ENCODE results near the gene CCND2.

The CCND2 gene

DNA sequence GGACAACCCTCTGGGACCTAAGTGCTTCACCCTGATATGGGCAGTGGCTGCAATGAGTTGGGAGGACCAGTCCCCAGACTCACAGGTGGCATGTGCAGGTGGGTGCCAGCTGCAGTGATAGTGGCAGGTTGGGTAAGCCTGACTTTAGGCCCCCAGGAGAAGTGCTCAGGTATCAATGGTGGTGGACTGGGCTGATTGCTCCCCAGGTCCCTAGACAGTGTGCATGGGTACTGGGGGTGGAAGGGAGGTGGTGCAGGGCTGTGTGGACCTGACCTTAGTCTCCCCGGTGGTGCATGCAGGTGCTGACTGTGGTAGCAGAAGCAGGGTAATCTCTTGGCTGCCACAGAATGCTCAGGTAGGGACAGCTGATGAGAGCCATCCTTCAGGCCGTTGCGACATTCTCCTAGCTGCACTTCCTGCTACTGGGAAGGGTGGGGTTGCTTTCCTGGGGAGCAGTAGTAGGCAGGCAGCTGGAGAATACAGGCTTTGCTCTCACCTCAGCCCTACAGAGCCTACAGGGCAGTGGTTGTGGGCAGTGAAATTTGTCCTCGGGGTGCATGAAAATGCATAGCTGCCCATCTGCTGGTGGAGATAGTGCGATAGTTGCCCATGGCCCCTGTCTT, 33.3 kb upstream of the CCND2 start:
- Histone ChIP-seq H3K79me2 (ENCODE audit: control insufficient read depth, insufficient read depth, low read length, poor library complexity) (no peaks in the 10 kb centered on the region), H3K79me1 (ENCODE audit: low read length) (no peaks in the 10 kb centered on the region), H4K8ac (ENCODE audit: low read depth, low read length) (no peak overlapping the region), H2BK120ac (ENCODE audit: insufficient read depth, low read length, poor library complexity) (no peak overlapping the region), H3K9me3 (ENCODE audit: insufficient read depth, low read depth, low read length) (no peaks in the 10 kb centered on the region), H4K91ac (ENCODE audit: low read depth, low read length) (no peak overlapping the region), H3K14ac (ENCODE audit: low read length) (no peak overlapping the region), H3K4ac (ENCODE audit: low read depth, low read length) (no peak overlapping the region), H3K27ac (ENCODE audit: low read depth, low read length) (no peak overlapping the region), H3K36me3 (ENCODE audit: control insufficient read depth in 1 of 2, insufficient read depth in 2 of 2, low read length in 2 of 2) (no peaks in the 10 kb centered on the region), H3K23ac (ENCODE audit: low read length) (no peak overlapping the region), H2AK5ac (ENCODE audit: low read length) (no peak overlapping the region), H3K4me2 (ENCODE audit: low read length) (no peak overlapping the region), H2BK12ac (ENCODE audit: low read length) (no peak overlapping the region), H2BK5ac (ENCODE audit: low read depth, low read length, poor library complexity) (no peak overlapping the region), H4K12ac (ENCODE audit: low read depth, low read length) (no peak overlapping the region), H3K27me3 (ENCODE audit: insufficient read depth, low read length) (no peaks in the 10 kb centered on the region), H3K4me1 (ENCODE audit: control insufficient read depth in 1 of 2, insufficient read depth in 2 of 2, low read length in 2 of 2) (no peaks in the 10 kb centered on the region), H3K18ac (ENCODE audit: low read length) (no peak overlapping the region), H3K9ac (ENCODE audit: low read length) (no peak overlapping the region), H3K4me3 (ENCODE audit: low read depth, low read length) (no peak overlapping the region), H2AFZ (ENCODE audit: insufficient read depth, low read length, poor library complexity) (no peak overlapping the region)
- no peak for DNase-seq
- no CpG with 5 or more reads among the region's 5 CpGs for WGBS (ENCODE audit: extremely low coverage, insufficient coverage, insufficient read length)

DNA sequence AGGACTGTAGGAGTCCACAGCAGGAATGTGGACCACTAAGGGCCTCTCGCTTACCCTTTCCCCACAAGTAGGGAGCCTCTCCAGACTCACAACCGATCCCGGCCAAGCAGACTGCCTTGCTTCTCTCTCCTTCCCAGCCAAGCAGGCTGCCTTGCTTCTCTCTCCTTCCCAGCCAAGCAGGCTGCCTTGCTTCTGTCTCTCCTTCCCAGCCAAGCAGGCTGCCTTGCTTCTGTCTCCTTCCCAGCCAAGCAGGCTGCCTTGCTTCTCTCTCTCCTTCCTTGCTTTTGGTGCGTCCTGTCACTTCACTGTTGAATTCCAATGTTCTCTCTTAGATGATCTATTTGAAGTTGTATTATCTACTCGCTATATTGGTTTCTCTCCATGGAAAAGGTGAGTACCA, 32.6 kb upstream of the CCND2 start:
- no peak for DNase-seq
- H3K4ac ChIP-seq (ENCODE audit: low read depth, low read length): no peak overlapping the region
- no peaks in the 10 kb centered on the region for H3K9me3 ChIP-seq (ENCODE audit: insufficient read depth, low read depth, low read length)
- no CpG with 5 or more reads among the region's 5 CpGs for WGBS (ENCODE audit: extremely low coverage, insufficient coverage, insufficient read length)
- no peak overlapping the region for H3K9ac ChIP-seq (ENCODE audit: low read length)
- H4K12ac ChIP-seq (ENCODE audit: low read depth, low read length): no peak overlapping the region
- no peak overlapping the region for H3K23ac ChIP-seq (ENCODE audit: low read length)
- no peaks in the 10 kb centered on the region for H3K79me2 ChIP-seq (ENCODE audit: control insufficient read depth, insufficient read depth, low read length, poor library complexity)
- no peaks in the 10 kb centered on the region for H3K27me3 ChIP-seq (ENCODE audit: insufficient read depth, low read length)
- no peak overlapping the region for H2BK12ac ChIP-seq (ENCODE audit: low read length)
- H2AFZ ChIP-seq (ENCODE audit: insufficient read depth, low read length, poor library complexity): no peak overlapping the region
- H3K79me1 ChIP-seq (ENCODE audit: low read length): no peaks in the 10 kb centered on the region
- no peak overlapping the region for H3K4me3 ChIP-seq (ENCODE audit: low read depth, low read length)
- no peak overlapping the region for H2BK120ac ChIP-seq (ENCODE audit: insufficient read depth, low read length, poor library complexity)
- H3K27ac ChIP-seq (ENCODE audit: low read depth, low read length): no peak overlapping the region
- no peak overlapping the region for H3K14ac ChIP-seq (ENCODE audit: low read length)
- no peaks in the 10 kb centered on the region for H3K4me1 ChIP-seq (ENCODE audit: control insufficient read depth in 1 of 2, insufficient read depth in 2 of 2, low read length in 2 of 2)
- H2AK5ac ChIP-seq (ENCODE audit: low read length): no peak overlapping the region
- H4K91ac ChIP-seq (ENCODE audit: low read depth, low read length): no peak overlapping the region
- no peak overlapping the region for H3K4me2 ChIP-seq (ENCODE audit: low read length)
- no peak overlapping the region for H2BK5ac ChIP-seq (ENCODE audit: low read depth, low read length, poor library complexity)
- H4K8ac ChIP-seq (ENCODE audit: low read depth, low read length): no peak overlapping the region
- H3K36me3 ChIP-seq (ENCODE audit: control insufficient read depth in 1 of 2, insufficient read depth in 2 of 2, low read length in 2 of 2): no peaks in the 10 kb centered on the region
- no peak overlapping the region for H3K18ac ChIP-seq (ENCODE audit: low read length)

- H3K4me3 ChIP-seq (ENCODE audit: low read depth, low read length): no peak overlapping the region
- no peak overlapping the region for H3K4me2 ChIP-seq (ENCODE audit: low read length)
- H2BK12ac ChIP-seq (ENCODE audit: low read length): no peak overlapping the region
- no peak overlapping the region for H3K27ac ChIP-seq (ENCODE audit: low read depth, low read length)
- DNase-seq: no peak
- H4K12ac ChIP-seq (ENCODE audit: low read depth, low read length): no peak overlapping the region
- H3K23ac ChIP-seq (ENCODE audit: low read length): no peak overlapping the region
- no peaks in the 10 kb centered on the region for H3K4me1 ChIP-seq (ENCODE audit: control insufficient read depth in 1 of 2, insufficient read depth in 2 of 2, low read length in 2 of 2)
- no CpG with 5 or more reads among the region's 4 CpGs for WGBS (ENCODE audit: extremely low coverage, insufficient coverage, insufficient read length)
- no peak overlapping the region for H2BK5ac ChIP-seq (ENCODE audit: low read depth, low read length, poor library complexity)
- H2AK5ac ChIP-seq (ENCODE audit: low read length): no peak overlapping the region
- no peaks in the 10 kb centered on the region for H3K36me3 ChIP-seq (ENCODE audit: control insufficient read depth in 1 of 2, insufficient read depth in 2 of 2, low read length in 2 of 2)
- no peak overlapping the region for H3K9ac ChIP-seq (ENCODE audit: low read length)
- no peak overlapping the region for H2BK120ac ChIP-seq (ENCODE audit: insufficient read depth, low read length, poor library complexity)
- H2AFZ ChIP-seq (ENCODE audit: insufficient read depth, low read length, poor library complexity): no peak overlapping the region
- H3K27me3 ChIP-seq (ENCODE audit: insufficient read depth, low read length): no peaks in the 10 kb centered on the region
- H3K9me3 ChIP-seq (ENCODE audit: insufficient read depth, low read depth, low read length): no peaks in the 10 kb centered on the region
- no peak overlapping the region for H3K4ac ChIP-seq (ENCODE audit: low read depth, low read length)
- no peak overlapping the region for H3K14ac ChIP-seq (ENCODE audit: low read length)
- no peaks in the 10 kb centered on the region for H3K79me2 ChIP-seq (ENCODE audit: control insufficient read depth, insufficient read depth, low read length, poor library complexity)
- H3K79me1 ChIP-seq (ENCODE audit: low read length): no peaks in the 10 kb centered on the region
- no peak overlapping the region for H4K8ac ChIP-seq (ENCODE audit: low read depth, low read length)
- no peak overlapping the region for H3K18ac ChIP-seq (ENCODE audit: low read length)
- no peak overlapping the region for H4K91ac ChIP-seq (ENCODE audit: low read depth, low read length)
Measured at GRCh38 chr12:4241592-4241991, 32.0 kb upstream of the CCND2 start.

DNA sequence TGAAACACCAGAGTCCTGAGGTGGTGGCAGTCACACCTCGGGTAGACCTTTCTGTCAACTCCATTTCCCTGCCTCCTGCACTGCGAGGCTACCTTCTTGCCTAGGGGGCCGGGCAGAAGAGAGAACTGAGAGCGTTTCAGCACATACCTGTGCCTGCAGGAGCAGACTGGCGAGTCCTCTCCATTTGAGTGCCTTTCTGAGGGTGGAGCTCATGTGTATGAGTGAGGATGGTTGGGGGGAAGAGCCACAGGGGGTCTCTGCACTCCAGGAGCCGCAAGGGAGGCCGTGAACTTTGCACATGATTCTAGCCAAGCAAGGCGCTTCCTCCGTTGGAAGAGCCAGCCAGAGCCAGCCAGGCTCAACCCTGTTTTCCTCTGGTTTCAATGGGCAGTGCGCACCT, 31.0 kb upstream of the CCND2 start:
- Histone ChIP-seq H3K27me3 (ENCODE audit: insufficient read depth, low read length) (no peaks in the 10 kb centered on the region), H3K9me3 (ENCODE audit: insufficient read depth, low read depth, low read length) (no peaks in the 10 kb centered on the region), H4K12ac (ENCODE audit: low read depth, low read length) (no peak overlapping the region), H3K14ac (ENCODE audit: low read length) (no peak overlapping the region), H3K79me1 (ENCODE audit: low read length) (no peaks in the 10 kb centered on the region), H3K18ac (ENCODE audit: low read length) (no peak overlapping the region), H2AFZ (ENCODE audit: insufficient read depth, low read length, poor library complexity) (no peak overlapping the region), H4K8ac (ENCODE audit: low read depth, low read length) (no peak overlapping the region), H3K4ac (ENCODE audit: low read depth, low read length) (no peak overlapping the region), H3K4me3 (ENCODE audit: low read depth, low read length) (no peak overlapping the region), H3K4me2 (ENCODE audit: low read length) (no peak overlapping the region), H4K91ac (ENCODE audit: low read depth, low read length) (no peak overlapping the region), H3K36me3 (ENCODE audit: control insufficient read depth in 1 of 2, insufficient read depth in 2 of 2, low read length in 2 of 2) (no peaks in the 10 kb centered on the region), H2AK5ac (ENCODE audit: low read length) (no peak overlapping the region), H3K9ac (ENCODE audit: low read length) (no peak overlapping the region), H3K4me1 (ENCODE audit: control insufficient read depth in 1 of 2, insufficient read depth in 2 of 2, low read length in 2 of 2) (no peaks in the 10 kb centered on the region), H3K27ac (ENCODE audit: low read depth, low read length) (no peak overlapping the region), H3K79me2 (ENCODE audit: control insufficient read depth, insufficient read depth, low read length, poor library complexity) (no peaks in the 10 kb centered on the region), H2BK5ac (ENCODE audit: low read depth, low read length, poor library complexity) (no peak overlapping the region), H2BK120ac (ENCODE audit: insufficient read depth, low read length, poor library complexity) (no peak overlapping the region), H3K23ac (ENCODE audit: low read length) (no peak overlapping the region), H2BK12ac (ENCODE audit: low read length) (no peak overlapping the region)
- DNase-seq: no peak
- WGBS (ENCODE audit: extremely low coverage, insufficient coverage, insufficient read length): no CpG with 5 or more reads among the region's 10 CpGs

All from trophoblast cell (in vitro differentiated cells and primary cell).